NB4 (cell line): ENCODE measurements around the gene EIF3D.

Source experiments
- CTCF ChIP-seq: IDR thresholded peaks from one replicate; pipeline ENCODE4 v1.5.1; 2012; ENCODE audit warnings: low read depth, low read length
- MAX ChIP-seq: IDR thresholded peaks from 2 replicates; pipeline ENCODE4 v1.6.1; 2011; ENCODE audit warnings: low read depth, low read length
- POLR2A ChIP-seq: IDR thresholded peaks from 2 replicates; pipeline ENCODE4 v1.6.1; 2011; ENCODE audit warnings: mild to moderate bottlenecking; ENCODE audit not compliant: insufficient read length; ENCODE audit errors: extremely low read depth

GRCh38 chr22:36461665-36462649, 67.0 kb downstream of the EIF3D start:
- TF ChIP-seq MAX (no peak), POLR2A (no peak), CTCF (no peak)
